Suppressor macrophage treated with lipopolysaccharide for 1 hour (primary cell): ENCODE measurements around the gene CDC27.

Experiments
- DNase-seq, 3 donors: peaks; one replicate each; pipeline ENCODE4 v3.0.0-alpha.2; 2020 to 2022

The CDC27 gene, protein sequence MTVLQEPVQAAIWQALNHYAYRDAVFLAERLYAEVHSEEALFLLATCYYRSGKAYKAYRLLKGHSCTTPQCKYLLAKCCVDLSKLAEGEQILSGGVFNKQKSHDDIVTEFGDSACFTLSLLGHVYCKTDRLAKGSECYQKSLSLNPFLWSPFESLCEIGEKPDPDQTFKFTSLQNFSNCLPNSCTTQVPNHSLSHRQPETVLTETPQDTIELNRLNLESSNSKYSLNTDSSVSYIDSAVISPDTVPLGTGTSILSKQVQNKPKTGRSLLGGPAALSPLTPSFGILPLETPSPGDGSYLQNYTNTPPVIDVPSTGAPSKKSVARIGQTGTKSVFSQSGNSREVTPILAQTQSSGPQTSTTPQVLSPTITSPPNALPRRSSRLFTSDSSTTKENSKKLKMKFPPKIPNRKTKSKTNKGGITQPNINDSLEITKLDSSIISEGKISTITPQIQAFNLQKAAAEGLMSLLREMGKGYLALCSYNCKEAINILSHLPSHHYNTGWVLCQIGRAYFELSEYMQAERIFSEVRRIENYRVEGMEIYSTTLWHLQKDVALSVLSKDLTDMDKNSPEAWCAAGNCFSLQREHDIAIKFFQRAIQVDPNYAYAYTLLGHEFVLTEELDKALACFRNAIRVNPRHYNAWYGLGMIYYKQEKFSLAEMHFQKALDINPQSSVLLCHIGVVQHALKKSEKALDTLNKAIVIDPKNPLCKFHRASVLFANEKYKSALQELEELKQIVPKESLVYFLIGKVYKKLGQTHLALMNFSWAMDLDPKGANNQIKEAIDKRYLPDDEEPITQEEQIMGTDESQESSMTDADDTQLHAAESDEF

GRCh38 chr17:47188876-47189731 is at the start of gene CDC27:
CDC27 (minus strand) TSS chr17:47189295; CDS start chr17:47189172, 123 bp downstream.
- peak; percentile 99 to 100 (median 100) for DNase-seq

- DNase-seq, result no peak
Measured at GRCh38 chr17:47238321-47239010, 49.4 kb upstream of the CDC27 start.

DNA sequence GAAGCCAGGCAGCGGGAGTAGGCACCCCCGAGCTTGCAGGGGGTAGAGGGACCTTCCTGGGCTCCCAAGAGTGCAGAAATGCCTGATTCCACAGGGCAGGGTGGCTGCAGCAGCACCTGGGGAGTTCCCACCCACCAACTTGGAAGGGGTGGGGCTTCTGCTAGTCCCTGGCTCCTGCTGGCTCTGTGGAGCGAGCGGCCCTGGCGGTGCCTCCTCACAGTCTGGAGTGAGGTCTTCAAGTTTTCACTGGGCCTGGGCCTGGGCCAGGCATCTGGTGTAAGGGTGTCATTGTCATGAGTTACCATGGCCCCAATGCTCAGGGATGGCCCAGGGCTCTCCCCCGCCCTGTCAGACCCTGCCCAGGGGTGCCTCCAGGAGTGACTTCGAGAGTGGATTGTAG is 48.7 kb upstream of the CDC27 start:
- DNase-seq, result no peak

DNA sequence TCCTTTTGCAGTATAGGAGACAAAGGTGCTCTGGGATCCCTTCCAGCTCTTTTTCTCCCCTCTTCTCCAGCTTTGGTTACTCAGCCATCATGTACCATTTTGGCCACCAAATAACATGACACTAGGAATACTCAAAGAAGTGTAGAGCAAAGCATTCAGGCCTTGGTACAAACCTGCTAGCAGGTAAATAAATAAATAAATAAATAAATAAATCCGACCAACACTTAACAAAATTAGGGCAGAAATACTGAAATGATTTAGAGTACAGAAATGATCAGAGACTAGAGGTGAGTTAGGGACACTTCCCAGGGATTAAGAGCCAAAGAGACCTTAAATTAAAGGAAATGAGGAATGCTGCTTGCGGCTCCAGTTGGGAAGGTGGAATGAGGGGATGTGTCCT is 46.8 kb upstream of the CDC27 start:
- DNase-seq, result no peak

- no peak for DNase-seq
Measured at GRCh38 chr17:47235506-47235905, 46.4 kb upstream of the CDC27 start.

DNA sequence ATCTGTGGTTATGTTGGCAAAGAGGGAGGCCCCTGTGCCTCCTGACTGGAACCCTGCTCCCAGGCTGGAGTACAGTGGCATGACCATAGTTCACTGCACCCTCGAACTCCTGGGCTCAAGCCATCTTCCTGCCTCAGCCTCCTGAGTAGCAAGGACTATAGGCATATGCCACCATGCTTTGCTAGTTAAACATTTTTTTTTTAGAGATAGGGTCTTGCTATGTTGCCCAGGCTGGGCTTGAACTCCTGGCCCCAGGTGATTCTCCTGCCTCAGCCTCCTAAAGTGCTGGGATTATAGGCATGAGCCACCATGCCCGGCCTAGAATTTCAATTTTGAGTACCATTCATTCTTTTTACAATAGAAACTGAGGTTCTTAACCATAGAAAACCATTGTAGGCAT is 43.4 kb upstream of the CDC27 start:
- no peak for DNase-seq

- no peak for DNase-seq
Measured at GRCh38 chr17:47231866-47232265, 42.8 kb upstream of the CDC27 start.

GRCh38 chr17:47231334-47231733 is 42.2 kb upstream of the CDC27 start:
- DNase-seq, result no peak

DNA sequence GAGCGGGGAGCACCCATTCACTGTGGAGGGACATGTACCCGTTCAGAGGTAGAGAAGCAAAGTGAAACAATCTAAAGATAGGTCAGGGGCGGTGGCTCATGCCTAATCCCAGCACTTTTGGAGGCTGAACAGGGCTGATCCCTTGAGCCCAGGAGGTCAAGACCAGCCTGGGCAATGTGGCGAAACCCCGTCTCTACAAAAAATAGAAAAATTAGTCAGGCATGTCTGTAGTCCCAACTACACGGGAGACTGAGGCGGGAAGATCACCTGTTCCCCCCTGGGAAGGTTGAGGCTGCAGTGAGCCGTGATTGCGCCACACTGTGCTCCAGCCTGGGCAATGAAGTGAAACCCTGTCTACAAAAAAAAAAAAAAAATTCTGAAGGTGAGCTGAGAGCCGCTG is 41.8 kb upstream of the CDC27 start:
- DNase-seq, result no peak

DNA sequence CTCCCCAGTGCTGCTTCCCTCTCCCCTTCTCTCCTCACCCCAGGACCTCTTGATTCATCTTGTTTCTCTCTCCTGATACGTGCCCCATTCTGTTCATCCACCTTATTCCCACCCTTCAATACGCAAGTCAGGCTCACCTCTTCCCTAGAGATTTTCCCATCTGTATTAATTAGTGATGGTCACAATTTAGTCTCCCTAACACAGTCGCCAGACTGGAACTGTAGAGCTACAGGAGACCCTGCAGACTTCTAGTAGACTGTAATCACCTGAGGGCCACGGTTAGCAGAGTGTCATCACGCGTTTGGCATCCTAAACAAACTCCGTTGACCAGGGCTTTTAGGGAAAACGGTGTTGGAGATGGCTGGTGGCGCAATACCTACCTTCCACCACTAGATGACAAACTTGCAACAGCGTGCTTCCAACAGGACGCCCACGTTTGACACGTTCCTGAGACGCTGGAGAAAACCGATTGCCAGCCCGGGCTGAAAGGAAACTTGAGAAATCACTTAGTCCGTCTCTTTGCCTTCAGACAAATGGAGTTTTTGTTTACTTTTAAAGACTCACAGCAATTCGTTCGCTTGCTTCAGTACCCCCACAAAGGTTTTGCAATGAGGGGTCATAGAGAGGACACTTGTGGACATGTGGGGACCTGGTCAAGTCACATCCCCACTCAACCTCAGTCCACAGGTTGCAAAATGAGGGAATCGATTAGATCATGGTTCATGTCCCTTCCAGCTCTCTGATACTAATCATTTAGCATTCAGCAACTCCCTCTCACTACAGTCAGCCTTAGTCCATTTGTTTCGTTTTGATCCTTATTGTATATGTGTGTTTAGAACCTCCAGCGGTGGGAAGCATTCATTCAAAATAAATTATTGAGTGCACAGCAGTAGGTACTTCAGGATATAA is 40.7 kb upstream of the CDC27 start:
- peak; percentile 93 to 97 (median 95) for DNase-seq

- no peak for DNase-seq
Measured at GRCh38 chr17:47227862-47228261, 38.8 kb upstream of the CDC27 start.

- peak; percentile 21 to 53 (median 38) for DNase-seq
Measured at GRCh38 chr17:47225911-47226688, 37.0 kb upstream of the CDC27 start.

GRCh38 chr17:47225436-47225858 is 36.4 kb upstream of the CDC27 start:
- DNase-seq, result peak; percentile 84 to 93 (median 85)

DNA sequence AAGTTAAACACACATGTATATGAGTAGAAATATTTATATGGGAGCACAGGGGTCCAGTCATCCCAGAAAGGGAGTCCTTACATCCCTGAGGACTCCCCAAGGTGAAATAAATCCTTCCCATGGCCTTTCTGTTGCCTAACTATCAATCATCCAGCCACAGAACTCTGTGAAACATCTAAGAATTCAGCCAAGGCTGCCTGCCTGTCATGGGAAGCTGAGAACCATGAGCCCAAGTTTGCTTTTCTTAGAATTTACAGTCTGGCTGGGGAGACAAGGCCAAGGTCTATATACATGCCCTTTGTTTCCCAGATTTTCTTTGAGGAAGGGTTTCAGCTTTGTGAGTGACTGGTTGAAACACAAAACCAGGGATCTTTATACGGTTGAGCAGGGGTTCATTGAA is 35.9 kb upstream of the CDC27 start:
- DNase-seq, result no peak

DNA sequence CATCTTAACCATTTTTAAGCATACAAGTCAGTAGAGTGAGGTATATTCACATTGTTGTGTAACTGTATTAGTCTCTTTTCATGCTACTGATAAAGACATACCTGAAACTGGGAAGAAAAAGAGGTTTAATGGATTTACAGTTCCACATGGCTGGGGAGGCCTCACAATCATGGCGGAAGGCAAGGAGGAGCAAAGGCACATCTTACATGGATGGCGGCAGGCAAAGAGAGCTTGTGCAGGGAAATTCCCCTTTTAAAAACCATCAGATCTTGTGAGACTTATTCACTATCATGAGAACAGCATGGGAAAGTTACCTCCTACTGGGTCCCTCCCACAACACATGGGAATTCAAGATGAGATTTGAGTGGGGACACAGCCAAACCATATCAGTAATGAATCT is 35.0 kb upstream of the CDC27 start:
- peak; percentile 37 to 60 (median 45) for DNase-seq

DNA sequence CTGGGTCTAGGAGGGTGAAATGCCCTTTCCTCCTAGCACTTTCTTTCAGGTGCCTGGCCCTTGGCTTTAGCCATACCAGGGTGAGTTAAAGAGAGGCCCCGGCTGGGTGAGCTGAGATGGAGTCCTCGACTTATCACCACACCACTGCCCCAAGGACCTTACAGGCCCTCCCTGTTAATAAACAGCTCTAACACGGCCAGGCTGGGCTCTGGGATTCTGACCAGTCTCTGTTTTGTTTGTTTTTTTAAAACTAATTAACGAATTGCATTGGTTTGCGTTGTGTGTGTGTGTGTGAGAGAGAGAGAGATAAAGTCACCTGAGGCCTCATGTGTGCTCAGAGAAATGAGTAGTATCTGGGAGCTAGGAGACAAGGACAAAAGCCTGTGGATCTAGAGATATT is 34.4 kb upstream of the CDC27 start:
- no peak for DNase-seq

DNA sequence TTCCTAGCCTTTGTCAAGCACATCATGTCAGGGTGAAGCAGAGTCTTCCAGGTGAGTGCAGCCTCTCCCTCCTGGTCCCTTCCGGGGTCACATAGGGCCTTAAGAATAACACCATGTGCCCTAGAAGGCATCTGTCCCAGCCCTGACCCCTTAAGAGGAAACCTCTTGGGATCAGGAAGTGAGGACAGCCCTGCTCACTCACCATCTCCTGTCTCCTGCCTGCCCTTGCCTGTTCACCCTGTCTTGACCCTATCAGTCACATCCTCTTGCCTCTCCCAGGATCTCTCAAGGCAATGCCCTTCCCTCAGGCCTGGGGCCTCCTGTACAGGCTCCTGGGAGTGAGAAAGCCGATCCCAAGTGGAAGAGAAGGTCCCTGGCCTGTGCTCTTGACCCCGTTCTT is 33.9 kb upstream of the CDC27 start:
- peak; percentile 37 to 45 (median 43) for DNase-seq

DNA sequence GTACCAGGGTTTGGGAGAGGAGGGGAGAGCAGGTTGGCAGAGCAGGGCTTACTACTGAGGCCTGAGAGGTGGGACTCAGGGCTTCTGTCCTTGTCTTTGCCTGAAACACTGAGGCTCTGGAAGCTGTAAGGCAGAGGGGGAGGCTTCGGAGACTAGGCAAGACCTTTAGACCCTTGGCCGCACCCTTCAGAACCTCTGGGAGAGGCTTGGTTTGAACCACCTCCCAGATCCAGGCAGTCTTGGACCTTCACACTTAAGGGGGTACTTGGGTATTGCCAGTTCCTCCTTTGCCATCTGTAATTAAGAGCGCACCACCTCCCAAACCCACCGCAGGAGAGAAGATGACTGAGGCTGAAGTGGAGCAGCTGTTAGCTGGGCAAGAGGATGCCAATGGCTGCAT is 33.0 kb upstream of the CDC27 start:
- no peak for DNase-seq

- DNase-seq, result no peak
Measured at GRCh38 chr17:47221154-47221553, 32.1 kb upstream of the CDC27 start.

GRCh38 chr17:47220531-47220999 is 31.5 kb upstream of the CDC27 start:
- peak in 1 of 3 donors; percentile 23 for DNase-seq
